Measurements from ENCODE around the gene GK.

- TF ChIP-seq POLR2A (IDR thresholded peaks at IDR 0.05; ENCODE audit: low read depth, low read length) (no peak), POLR2AphosphoS5 (IDR thresholded peaks at IDR 0.05; ENCODE audit: low read depth, low read length) (no peak), SPI1 (IDR thresholded peaks at IDR 0.05; ENCODE audit: low read depth, low read length) (no peak), POU2F2 (IDR thresholded peaks at IDR 0.05; ENCODE audit: low read depth, low read length) (no peak), TAF1 (IDR thresholded peaks at IDR 0.05; ENCODE audit: low read depth, low read length) (no peak)
Measured at GRCh38 chrX:30666094-30666493, 12.9 kb downstream of the GK start.

All from GM12891 (cell line).